ENCODE data around the gene SNCB.

The SNCB gene

DNA sequence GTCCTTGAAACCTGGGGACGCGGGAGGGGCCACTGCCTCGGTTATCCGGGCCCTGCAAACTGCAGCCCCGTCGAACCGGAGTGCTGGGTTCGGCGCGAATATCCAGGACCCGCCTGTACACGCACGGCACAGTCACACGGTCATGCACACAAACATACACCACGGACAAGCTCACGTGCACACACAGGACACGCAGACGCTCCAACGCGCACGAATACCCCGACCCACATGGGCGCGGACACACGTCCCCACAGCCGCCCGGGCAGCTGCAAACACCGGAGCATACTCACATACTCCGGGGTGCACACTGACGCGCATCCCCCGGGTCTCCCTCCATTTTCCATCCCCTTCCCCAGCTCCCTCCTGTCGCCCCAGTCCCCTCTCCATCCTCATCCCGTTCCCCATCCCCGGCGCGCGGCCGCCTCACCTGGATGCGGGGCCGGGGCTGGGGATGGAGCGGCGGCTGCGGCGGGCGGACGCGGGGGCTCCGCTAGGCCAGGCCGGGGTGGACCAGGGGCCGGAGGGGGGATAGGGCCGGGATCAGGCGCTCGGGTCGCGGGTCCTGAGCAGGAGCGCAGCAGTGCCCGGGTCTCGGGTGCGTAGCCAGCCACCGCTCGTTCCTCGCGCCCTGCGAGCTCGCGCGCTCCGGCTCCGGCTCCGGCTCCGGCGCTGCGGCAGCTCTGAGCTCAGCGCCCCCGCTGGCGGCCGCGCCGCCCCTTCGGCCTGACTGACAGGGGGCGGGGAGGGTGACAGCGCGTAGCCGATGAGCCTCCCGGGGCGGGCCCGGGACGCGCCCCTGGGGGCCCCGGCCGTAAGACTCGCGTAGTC, at the start of gene SNCB, which contains the start of gene EIF4E1B:
SNCB (minus strand) TSS at position 682 of the 828 bp plus-strand sequence. CDS start 880 bp downstream, outside the sequence.
EIF4E1B (plus strand) TSS at position 823 of the 828 bp plus-strand sequence. CDS start 12,113 bp downstream, outside the sequence.
- H3K4me1 ChIP-seq (ENCODE audit: low read length): no peaks in the 10 kb centered on the region
- no peaks in the 10 kb centered on the region for H3K36me3 ChIP-seq (replicated peaks; ENCODE audit: insufficient read depth, low read length)
- H3K9me3 ChIP-seq (replicated peaks; ENCODE audit: insufficient read depth, low read length): no peaks in the 10 kb centered on the region
- H3K9me2 ChIP-seq (replicated peaks; ENCODE audit: insufficient read depth, low read length): no peaks in the 10 kb centered on the region
- peak; percentile 45 for DNase-seq
- peak within 1 kb of the TSS; percentile 21; the same call in 1 of the 2 replicates for H2AFZ ChIP-seq (ENCODE audit: low read length)
- no peaks in the 10 kb centered on the region for H3K79me2 ChIP-seq (ENCODE audit: low read length)
- peak within 1 kb of the TSS; percentile 36 for H3K4me3 ChIP-seq (ENCODE audit: low read length)
- no peaks in the 10 kb centered on the region for H3F3A ChIP-seq (ENCODE audit: insufficient read depth, low read length)
- no peaks in the 10 kb centered on the region for H4K20me1 ChIP-seq (ENCODE audit: insufficient read depth, low read length)
- peaks cover 87% of the 10 kb centered on the region for H3K27me3 ChIP-seq (replicated peaks; ENCODE audit: insufficient read depth, low read length)
- no peak within 1 kb of the TSS for H3K27ac ChIP-seq (ENCODE audit: low read length)
- H3K9ac ChIP-seq (ENCODE audit: low read length): no peak within 1 kb of the TSS
- TF ChIP-seq EZH2phosphoT487 (IDR thresholded peaks at IDR 0.05; ENCODE audit: low read length) (no peak), EZH2 (optimal IDR thresholded peaks at IDR 0.05; ENCODE audit: low read depth, low read length) (no peak)
- TF ChIP-seq, protein P1, sequence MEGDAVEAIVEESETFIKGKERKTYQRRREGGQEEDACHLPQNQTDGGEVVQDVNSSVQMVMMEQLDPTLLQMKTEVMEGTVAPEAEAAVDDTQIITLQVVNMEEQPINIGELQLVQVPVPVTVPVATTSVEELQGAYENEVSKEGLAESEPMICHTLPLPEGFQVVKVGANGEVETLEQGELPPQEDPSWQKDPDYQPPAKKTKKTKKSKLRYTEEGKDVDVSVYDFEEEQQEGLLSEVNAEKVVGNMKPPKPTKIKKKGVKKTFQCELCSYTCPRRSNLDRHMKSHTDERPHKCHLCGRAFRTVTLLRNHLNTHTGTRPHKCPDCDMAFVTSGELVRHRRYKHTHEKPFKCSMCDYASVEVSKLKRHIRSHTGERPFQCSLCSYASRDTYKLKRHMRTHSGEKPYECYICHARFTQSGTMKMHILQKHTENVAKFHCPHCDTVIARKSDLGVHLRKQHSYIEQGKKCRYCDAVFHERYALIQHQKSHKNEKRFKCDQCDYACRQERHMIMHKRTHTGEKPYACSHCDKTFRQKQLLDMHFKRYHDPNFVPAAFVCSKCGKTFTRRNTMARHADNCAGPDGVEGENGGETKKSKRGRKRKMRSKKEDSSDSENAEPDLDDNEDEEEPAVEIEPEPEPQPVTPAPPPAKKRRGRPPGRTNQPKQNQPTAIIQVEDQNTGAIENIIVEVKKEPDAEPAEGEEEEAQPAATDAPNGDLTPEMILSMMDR (IDR thresholded peaks at IDR 0.05; ENCODE audit: low read length): no peak
- peak within 1 kb of the TSS; percentile 61; the same call in 1 of the 2 replicates for H3K4me2 ChIP-seq (ENCODE audit: low read depth, low read length)

DNA sequence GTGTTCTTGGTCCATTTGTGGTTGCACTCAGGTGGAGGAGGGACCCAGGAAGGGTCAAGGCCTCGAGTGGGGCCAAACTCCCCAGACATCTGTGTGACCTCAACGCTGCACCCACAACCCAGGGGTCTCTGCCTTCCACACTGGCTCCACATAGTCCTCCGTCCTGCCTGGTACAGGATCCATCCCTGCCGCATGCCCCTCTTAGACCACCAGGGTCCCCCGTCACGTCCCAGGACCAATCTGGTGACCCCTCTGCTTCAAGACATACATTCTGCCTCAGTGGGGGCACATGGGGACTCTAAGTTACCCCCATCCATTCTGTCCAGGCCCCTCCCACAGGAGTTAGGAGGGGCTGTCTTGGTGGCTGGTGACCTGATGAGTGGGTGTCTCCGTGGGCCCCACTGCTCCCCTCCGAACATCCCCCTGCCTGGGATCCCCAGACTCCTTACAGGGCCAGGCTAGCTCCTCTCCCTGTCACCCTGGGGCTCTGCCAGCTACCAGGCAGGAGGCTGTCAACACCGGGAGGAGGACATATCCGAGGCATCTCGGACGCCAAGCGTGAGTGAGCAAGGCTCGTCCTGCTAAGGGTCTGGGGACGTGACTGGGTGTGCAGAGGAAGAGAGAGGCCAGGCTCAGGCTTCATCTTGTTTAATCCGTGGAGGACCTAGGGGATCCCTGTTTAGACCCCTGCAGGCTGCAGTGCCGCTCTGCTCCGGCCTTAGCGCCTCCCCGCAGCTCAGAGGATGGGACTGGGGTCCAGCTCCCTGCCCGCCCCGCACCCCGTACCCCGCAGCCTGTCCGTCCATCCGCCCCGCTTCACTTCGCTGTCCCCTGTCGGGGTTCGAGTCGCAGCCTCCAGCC, 49.3 kb upstream of the SNCB start:
- H3K4me2 ChIP-seq (ENCODE audit: low read depth, low read length): no peak overlapping the region
- H3K27me3 ChIP-seq (replicated peaks; ENCODE audit: insufficient read depth, low read length): peaks cover 68% of the 10 kb centered on the region
- no peaks in the 10 kb centered on the region for H3K4me1 ChIP-seq (ENCODE audit: low read length)
- no peaks in the 10 kb centered on the region for H4K20me1 ChIP-seq (ENCODE audit: insufficient read depth, low read length)
- no peak for TF ChIP-seq EZH2phosphoT487 (IDR thresholded peaks at IDR 0.05; ENCODE audit: low read length)
- TF ChIP-seq, protein P1 (IDR thresholded peaks at IDR 0.05; ENCODE audit: low read length): no peak
- no peak for TF ChIP-seq EZH2 (optimal IDR thresholded peaks at IDR 0.05; ENCODE audit: low read depth, low read length)
- H3K4me3 ChIP-seq (ENCODE audit: low read length): no peak overlapping the region
- no peak overlapping the region for H2AFZ ChIP-seq (ENCODE audit: low read length)
- no peaks in the 10 kb centered on the region for H3K9me2 ChIP-seq (replicated peaks; ENCODE audit: insufficient read depth, low read length)
- no peaks in the 10 kb centered on the region for H3K36me3 ChIP-seq (replicated peaks; ENCODE audit: insufficient read depth, low read length)
- no peaks in the 10 kb centered on the region for H3F3A ChIP-seq (ENCODE audit: insufficient read depth, low read length)
- no peak for DNase-seq
- no peaks in the 10 kb centered on the region for H3K79me2 ChIP-seq (ENCODE audit: low read length)
- H3K27ac ChIP-seq (ENCODE audit: low read length): no peak overlapping the region
- H3K9ac ChIP-seq (ENCODE audit: low read length): no peak overlapping the region
- no peaks in the 10 kb centered on the region for H3K9me3 ChIP-seq (replicated peaks; ENCODE audit: insufficient read depth, low read length)

DNA sequence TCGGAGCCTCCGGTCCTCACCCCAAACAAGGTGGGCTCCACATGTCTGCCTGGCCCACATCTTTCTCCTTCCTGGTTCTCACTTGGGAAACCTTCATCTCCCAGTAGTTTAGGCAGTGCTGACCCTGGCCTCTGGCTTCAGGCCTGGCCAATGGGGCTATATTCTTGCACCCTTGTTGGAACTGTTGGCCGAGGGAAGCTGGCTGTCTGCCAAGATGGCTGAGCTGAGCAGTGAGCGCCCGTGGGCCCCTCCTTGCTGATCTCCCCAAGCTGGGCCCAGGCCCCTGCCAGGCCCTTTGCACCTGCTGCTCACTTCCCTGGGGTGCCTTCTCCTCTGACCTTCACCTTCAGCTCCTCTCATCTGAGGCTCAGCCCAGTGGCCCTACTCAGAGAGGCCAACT, 48.2 kb upstream of the SNCB start:
- Histone ChIP-seq H4K20me1 (ENCODE audit: insufficient read depth, low read length) (no peaks in the 10 kb centered on the region), H3K4me3 (ENCODE audit: low read length) (no peak overlapping the region), H3K9ac (ENCODE audit: low read length) (no peak overlapping the region), H3K79me2 (ENCODE audit: low read length) (no peaks in the 10 kb centered on the region), H3K36me3 (replicated peaks; ENCODE audit: insufficient read depth, low read length) (no peaks in the 10 kb centered on the region), H3K9me3 (replicated peaks; ENCODE audit: insufficient read depth, low read length) (no peaks in the 10 kb centered on the region), H3K4me2 (ENCODE audit: low read depth, low read length) (no peak overlapping the region), H3K27ac (ENCODE audit: low read length) (no peak overlapping the region), H2AFZ (ENCODE audit: low read length) (no peak overlapping the region), H3F3A (ENCODE audit: insufficient read depth, low read length) (no peaks in the 10 kb centered on the region), H3K9me2 (replicated peaks; ENCODE audit: insufficient read depth, low read length) (no peaks in the 10 kb centered on the region), H3K27me3 (replicated peaks; ENCODE audit: insufficient read depth, low read length) (peaks cover 58% of the 10 kb centered on the region), H3K4me1 (ENCODE audit: low read length) (no peaks in the 10 kb centered on the region)
- DNase-seq: no peak
- TF ChIP-seq, protein P1 (IDR thresholded peaks at IDR 0.05; ENCODE audit: low read length): no peak
- no peak for TF ChIP-seq EZH2phosphoT487 (IDR thresholded peaks at IDR 0.05; ENCODE audit: low read length)
- no peak for TF ChIP-seq EZH2 (optimal IDR thresholded peaks at IDR 0.05; ENCODE audit: low read depth, low read length)

All from MM.1S (cell line).